Gastroesophageal sphincter (tissue), 3 donors: ENCODE data around the gene ERBB4.
"Not testable (repeated sequence)": the region's sequence is repeated elsewhere in the genome, so short reads cannot be mapped to it uniquely, and the experiment has no call there.

ENCODE experiments used
- CTCF ChIP-seq, 4 experiments: fragments of 200-600 bp in 2 of 4; fragments of 450-650 bp in 2 of 4; sonication (generic) in 1 of 4; IDR thresholded peaks; one replicate each; pipeline ENCODE4 v1.5.1; 2017 to 2019; ENCODE audit warnings: antibody characterized with exemption in 4 of 4, mild to moderate bottlenecking in 2 of 4, moderate library complexity in 2 of 4
- EP300 ChIP-seq: sonication (generic); formaldehyde crosslinking; IDR thresholded peaks from one replicate; pipeline ENCODE4 v1.6.1; 2017; ENCODE audit warnings: antibody characterized with exemption, mild to moderate bottlenecking
- POLR2A ChIP-seq, 2 donors: fragments of 450-650 bp; IDR thresholded peaks; one replicate each; pipeline ENCODE4 v1.6.1; 2017; ENCODE audit warnings: antibody characterized with exemption in 2 of 2, mild to moderate bottlenecking in 2 of 2, moderate library complexity in 1 of 2
- POLR2AphosphoS5 ChIP-seq: sonication (generic); formaldehyde crosslinking; IDR thresholded peaks from one replicate; pipeline ENCODE4 v1.6.1; 2017; ENCODE audit warnings: antibody characterized with exemption

GRCh38 chr2:212010305-212010704 lies 528.3 kb downstream of the ERBB4 start:
- not testable (repeated sequence) for TF ChIP-seq EP300; CTCF (IDR thresholded peaks at IDR 0.05); POLR2A (IDR thresholded peaks at IDR 0.05); POLR2AphosphoS5
